ENCODE results near the gene ARHGAP32. TPM values are rescaled to one million over a fixed set of nuclear protein-coding genes. Genes with fewer than 3 reads are reported as not detected.

Gene ARHGAP32
- total and polyA plus RNA-seq, 8 donors = 15.2 to 19.8 (median 17.1) TPM

DNA sequence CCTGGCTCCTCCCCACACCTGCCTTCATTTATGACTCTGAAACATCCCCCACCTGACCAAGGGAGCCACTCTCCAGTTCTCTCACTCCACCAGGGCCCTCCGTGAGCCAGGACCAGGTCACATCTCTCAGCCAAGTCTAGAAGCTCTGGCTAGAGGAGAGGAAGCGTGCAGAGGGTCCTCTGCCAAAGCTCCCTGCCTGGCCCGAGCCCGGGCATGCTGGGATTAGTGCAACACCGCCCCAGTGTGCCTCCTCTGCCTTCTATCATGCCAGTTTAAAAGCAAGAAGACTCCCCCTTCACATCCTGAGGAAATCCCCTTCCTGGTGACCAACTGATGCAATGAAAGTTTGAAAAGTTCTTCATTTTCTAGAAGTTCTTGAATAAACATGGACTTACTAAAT, 272.9 kb downstream of the ARHGAP32 start:
- H3K4me3 ChIP-seq = no peak overlapping the region
- no peaks in the 10 kb centered on the region for H3K4me1 ChIP-seq
- H3K36me3 ChIP-seq = no peaks in the 10 kb centered on the region
- intact Hi-C loops (cut with DNase I) = no loop called here
- DNase-seq (no peak), ATAC-seq (no peak)
- no peak overlapping the region for H3K27ac ChIP-seq
- H3K9me3 ChIP-seq = no peaks in the 10 kb centered on the region
- TF ChIP-seq, protein P1, sequence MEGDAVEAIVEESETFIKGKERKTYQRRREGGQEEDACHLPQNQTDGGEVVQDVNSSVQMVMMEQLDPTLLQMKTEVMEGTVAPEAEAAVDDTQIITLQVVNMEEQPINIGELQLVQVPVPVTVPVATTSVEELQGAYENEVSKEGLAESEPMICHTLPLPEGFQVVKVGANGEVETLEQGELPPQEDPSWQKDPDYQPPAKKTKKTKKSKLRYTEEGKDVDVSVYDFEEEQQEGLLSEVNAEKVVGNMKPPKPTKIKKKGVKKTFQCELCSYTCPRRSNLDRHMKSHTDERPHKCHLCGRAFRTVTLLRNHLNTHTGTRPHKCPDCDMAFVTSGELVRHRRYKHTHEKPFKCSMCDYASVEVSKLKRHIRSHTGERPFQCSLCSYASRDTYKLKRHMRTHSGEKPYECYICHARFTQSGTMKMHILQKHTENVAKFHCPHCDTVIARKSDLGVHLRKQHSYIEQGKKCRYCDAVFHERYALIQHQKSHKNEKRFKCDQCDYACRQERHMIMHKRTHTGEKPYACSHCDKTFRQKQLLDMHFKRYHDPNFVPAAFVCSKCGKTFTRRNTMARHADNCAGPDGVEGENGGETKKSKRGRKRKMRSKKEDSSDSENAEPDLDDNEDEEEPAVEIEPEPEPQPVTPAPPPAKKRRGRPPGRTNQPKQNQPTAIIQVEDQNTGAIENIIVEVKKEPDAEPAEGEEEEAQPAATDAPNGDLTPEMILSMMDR (IDR thresholded peaks at IDR 0.05) = no peak
- no peaks in the 10 kb centered on the region for H3K27me3 ChIP-seq

- TF ChIP-seq, protein P1 (IDR thresholded peaks at IDR 0.05) = no peak
- no peak overlapping the region for H3K4me3 ChIP-seq
- H3K4me1 ChIP-seq = no peaks in the 10 kb centered on the region
- H3K36me3 ChIP-seq = no peaks in the 10 kb centered on the region
- DNase-seq = no peak
- no peaks in the 10 kb centered on the region for H3K9me3 ChIP-seq
- no peaks in the 10 kb centered on the region for H3K27me3 ChIP-seq
- no peak overlapping the region for H3K27ac ChIP-seq
- intact Hi-C loops (cut with DNase I) = no loop called here
- ATAC-seq = no peak
Observed at GRCh38 chr11:128917144-128917724, 274.9 kb downstream of the ARHGAP32 start.

- Histone ChIP-seq H3K4me3 (no peak overlapping the region), H3K9me3 (no peaks in the 10 kb centered on the region), H3K36me3 (no peaks in the 10 kb centered on the region), H3K4me1 (no peaks in the 10 kb centered on the region), H3K27me3 (no peaks in the 10 kb centered on the region), H3K27ac (no peak overlapping the region)
- TF ChIP-seq, protein P1 (IDR thresholded peaks at IDR 0.05) = no peak
- DNase-seq (no peak), ATAC-seq (no peak)
- intact Hi-C loops (cut with DNase I) = no loop called here
Observed at GRCh38 chr11:128916681-128917080, 275.4 kb downstream of the ARHGAP32 start.

DNA sequence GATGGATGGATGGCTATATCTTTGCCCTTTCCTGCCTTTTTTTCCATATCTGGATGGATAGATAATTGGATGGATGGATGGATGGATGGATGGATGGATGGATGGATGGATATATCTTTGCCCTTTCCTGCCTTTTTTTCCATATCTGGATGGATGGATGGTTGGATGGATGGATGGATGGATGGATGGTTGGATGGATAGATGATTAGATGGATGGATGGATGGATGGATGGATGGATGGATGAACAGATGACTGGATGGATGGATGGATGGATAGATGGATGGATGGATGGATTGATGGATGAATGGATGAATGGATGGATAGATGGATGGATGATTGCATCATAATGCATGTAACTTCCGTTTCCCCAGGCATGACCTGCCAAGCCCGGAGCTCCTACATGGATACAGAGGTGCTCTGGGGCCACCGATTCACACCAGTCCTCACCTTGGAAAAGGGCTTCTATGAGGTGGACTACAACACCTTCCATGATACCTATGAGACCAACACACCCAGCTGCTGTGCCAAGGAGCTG, 276.0 kb downstream of the ARHGAP32 start:
- DNase-seq (no peak), ATAC-seq (no peak)
- H3K27me3 ChIP-seq = no peaks in the 10 kb centered on the region
- no peaks in the 10 kb centered on the region for H3K4me1 ChIP-seq
- H3K9me3 ChIP-seq = no peaks in the 10 kb centered on the region
- TF ChIP-seq, protein P1 (IDR thresholded peaks at IDR 0.05) = no peak
- H3K36me3 ChIP-seq = no peaks in the 10 kb centered on the region
- intact Hi-C loops (cut with DNase I) = no loop called here
- no peak overlapping the region for H3K4me3 ChIP-seq
- no peak overlapping the region for H3K27ac ChIP-seq

- H3K36me3 ChIP-seq = no peaks in the 10 kb centered on the region
- DNase-seq = no peak
- TF ChIP-seq, protein P1 (IDR thresholded peaks at IDR 0.05) = no peak
- no peaks in the 10 kb centered on the region for H3K9me3 ChIP-seq
- H3K4me1 ChIP-seq = no peaks in the 10 kb centered on the region
- no peak for ATAC-seq
- H3K27me3 ChIP-seq = no peaks in the 10 kb centered on the region
- no peak overlapping the region for H3K27ac ChIP-seq
- no peak overlapping the region for H3K4me3 ChIP-seq
- intact Hi-C loops (cut with DNase I) = no loop called here
Observed at GRCh38 chr11:128915149-128915521, 277.0 kb downstream of the ARHGAP32 start.

Other genes with a start within 250 kb of the ARHGAP32 start
- under 1 TPM in 1 of 2 donors, not detected in 1; 0.39 TPM for gene TP53AIP1, start 249.5 kb downstream of the ARHGAP32 start, total RNA-seq
- 1 to 10 TPM in 1 of 6 donors, under 1 TPM in 5; 0.31 to 1.4 (median 0.66) TPM for gene TP53AIP1, start 249.5 kb downstream of the ARHGAP32 start, polyA plus RNA-seq (ENCODE audit: insufficient read length in 6 of 6)
- under 1 TPM; 0.17 to 0.24 TPM for gene BARX2, start 183.5 kb upstream of the ARHGAP32 start, total RNA-seq
- gene BARX2, start 183.5 kb upstream of the ARHGAP32 start, polyA plus RNA-seq (ENCODE audit: insufficient read length in 6 of 6) = under 1 TPM; 0.10 to 0.51 (median 0.34) TPM